HepG2 (cell line): Measurements from ENCODE around the gene MLX. TPM values are rescaled to one million over a fixed set of nuclear protein-coding genes. Genes with fewer than 3 reads are reported as not detected.

Experiments used
- ARID3A ChIP-seq: IDR thresholded peaks from 2 replicates; pipeline ENCODE4 v1.6.1; 2012; ENCODE audit warnings: low read depth, low read length, improper control_type of control experiment
- ARID4A ChIP-seq: sonication (generic); formaldehyde crosslinking; IDR thresholded peaks from 2 replicates; pipeline ENCODE4 v1.5.0; 2020; ENCODE audit warnings: mild to moderate bottlenecking, missing genetic modification reagents, borderline replicate concordance
- CBX5 ChIP-seq: sonication (generic); formaldehyde crosslinking; IDR thresholded peaks from 2 replicates; pipeline ENCODE4 v1.4.0; 2020; ENCODE audit warnings: missing genetic modification reagents, borderline replicate concordance
- EP300 ChIP-seq, 3 experiments: sonication (generic) in 1 of 3; formaldehyde crosslinking in 1 of 3; IDR thresholded peaks; 2 replicates each; pipeline versions ENCODE4 v1.5.1 to v1.6.1; 2011 to 2020; ENCODE audit warnings: low read depth in 2 of 3, low read length in 2 of 3, borderline replicate concordance in 1 of 3, improper control_type of control experiment in 1 of 3, mild to moderate bottlenecking in 1 of 3, missing genetic modification reagents in 1 of 3, moderate library complexity in 1 of 3
- FOSL2 ChIP-seq: sonication (generic); formaldehyde crosslinking; IDR thresholded peaks from 2 replicates; pipeline ENCODE4 v1.4.0; 2020; ENCODE audit warnings: missing genetic modification reagents
- GATAD2A ChIP-seq: IDR thresholded peaks from 2 replicates; pipeline ENCODE4 v1.6.1; 2016
- MBNL3 ChIP-seq: fragments of 250-450 bp; sonication (Bioruptor Pico); conservative IDR thresholded peaks from 2 replicates; pipeline ENCODE4 v1.8.0; 2022; ENCODE audit warnings: mild to moderate bottlenecking, inconsistent platforms
- MNT ChIP-seq: fragments of 450-650 bp; IDR thresholded peaks from 2 replicates; pipeline ENCODE4 v1.6.1; 2016
- NCOR1 ChIP-seq: fragments of 200-600 bp; sonication (generic); IDR thresholded peaks from 2 replicates; pipeline ENCODE4 v1.7.0; 2017; ENCODE audit warnings: antibody characterized with exemption, low read length, borderline replicate concordance
- PITX1 ChIP-seq: sonication (generic); formaldehyde crosslinking; IDR thresholded peaks from 2 replicates; pipeline ENCODE4 v1.5.1; 2020; ENCODE audit warnings: mild to moderate bottlenecking, missing genetic modification reagents
- TCF7 ChIP-seq: sonication (generic); IDR thresholded peaks from 2 replicates; pipeline ENCODE4 v1.6.1; 2016; ENCODE audit warnings: antibody characterized with exemption, low read depth
- ZFY ChIP-seq: sonication (generic); formaldehyde crosslinking; IDR thresholded peaks from 2 replicates; pipeline ENCODE4 v1.4.0; 2020; ENCODE audit warnings: missing genetic modification reagents
- ZNF274 ChIP-seq: sonication (generic); formaldehyde crosslinking; IDR thresholded peaks from 2 replicates; pipeline ENCODE4 v1.5.1; 2020; ENCODE audit warnings: mild to moderate bottlenecking, missing genetic modification reagents
- ZNF350 ChIP-seq: sonication (generic); formaldehyde crosslinking; IDR thresholded peaks from 2 replicates; pipeline ENCODE4 v1.4.0; 2020; ENCODE audit warnings: mild to moderate bottlenecking, low read depth, missing genetic modification reagents, borderline replicate concordance
- ZNF629 ChIP-seq: sonication (generic); formaldehyde crosslinking; conservative IDR thresholded peaks from 2 replicates; pipeline ENCODE4 v1.5.0; 2020; ENCODE audit warnings: missing genetic modification reagents
- polyA plus RNA-seq, 8 experiments: library from polyadenylated mRNA; depleted of rRNA in 3 of 8; stranded (reverse) in 7 of 8; unstranded in 1 of 8; fragments of >200 nt; fragmentation: Illumina TruSeq in 4 of 8; extraction: Trizol in 4 of 8; gene quantifications; 2 replicates each; pipeline versions ENCODE4 v1.2.1 to v1.2.3, GENCODE V29; 2011 to 2016; ENCODE audit warnings: low read depth in 4 of 8, missing spikeins in 1 of 8, mixed read lengths in 1 of 8; ENCODE audit not compliant: insufficient read depth in 1 of 8
- total RNA-seq, 5 experiments: library from RNA; depleted of rRNA; stranded (reverse); fragments of >200 nt; fragmentation: Illumina TruSeq; extraction: Trizol; gene quantifications; 2 replicates each; pipeline ENCODE4 v1.2.3, GENCODE V29; 2016; ENCODE audit warnings: low read depth in 1 of 5

Gene MLX
- total and polyA plus RNA-seq, 2 of the 13 experiments (the other 11 are each of a cell fraction or from before 2014, with no cell fraction given) = 38.9 to 74.4 TPM

GRCh38 chr17:42530952-42531454, 35.9 kb upstream of the MLX start (continued):
- TF ChIP-seq ARID4A (CRISPR knock-in tag) = peak; percentile 71; the same call in 1 of the 2 replicates
- peak; percentile 88; the same call in 1 of the 2 replicates for TF ChIP-seq ARID3A
- TF ChIP-seq MBNL3 (CRISPR knock-in tag) = no peak
- TF ChIP-seq PITX1 = peak; percentile 93
- TF ChIP-seq FOSL2 = peak; percentile 79
- peak; percentile 59; the same call in 1 of the 2 replicates for TF ChIP-seq TCF7
- peak; percentile 58; the same call in 1 of the 2 replicates for TF ChIP-seq ZNF629 (CRISPR knock-in tag)
- peak; percentile 77; the same call in 1 of the 2 replicates for TF ChIP-seq CBX5 (CRISPR knock-in tag)
- TF ChIP-seq ZNF350 (CRISPR knock-in tag) = peak; percentile 89
- peak; percentile 99 for TF ChIP-seq GATAD2A (CRISPR knock-in tag)
- TF ChIP-seq MNT = peak; percentile 25; the same call in 1 of the 2 replicates
- peak; percentile 46 for TF ChIP-seq ZFY (CRISPR knock-in tag)
- peak in 1 of 2 experiments; percentile 91; a peak in 2 of 4 replicates for TF ChIP-seq EP300 (IDR thresholded peaks at IDR 0.05; ENCODE audit: low read depth in 2 of 2, low read length in 2 of 2)
- TF ChIP-seq EP300 (CRISPR knock-in tag; IDR thresholded peaks at IDR 0.05; ENCODE audit: borderline replicate concordance) = peak; percentile 85
- peak; percentile 74; the same call in 1 of the 2 replicates for TF ChIP-seq NCOR1
- TF ChIP-seq ZNF274 (CRISPR knock-in tag) = 0 out of 2 replicates have a peak, but pooled peaks have one; percentile 50
